GM21423 (cell line): ENCODE results near the gene CEP112.
"Not testable (repeated sequence)": the region's sequence is repeated elsewhere in the genome, so short reads cannot be mapped to it uniquely, and the experiment has no call there.

Experiments used
- ATAC-seq: cut with Tn5 transposase; IDR thresholded peaks from one replicate; pipeline ENCODE4 v1.9.1; 2021; ENCODE audit warnings: mild to moderate bottlenecking, moderate library complexity; ENCODE audit not compliant: unreplicated experiment

CEP112 gene

DNA sequence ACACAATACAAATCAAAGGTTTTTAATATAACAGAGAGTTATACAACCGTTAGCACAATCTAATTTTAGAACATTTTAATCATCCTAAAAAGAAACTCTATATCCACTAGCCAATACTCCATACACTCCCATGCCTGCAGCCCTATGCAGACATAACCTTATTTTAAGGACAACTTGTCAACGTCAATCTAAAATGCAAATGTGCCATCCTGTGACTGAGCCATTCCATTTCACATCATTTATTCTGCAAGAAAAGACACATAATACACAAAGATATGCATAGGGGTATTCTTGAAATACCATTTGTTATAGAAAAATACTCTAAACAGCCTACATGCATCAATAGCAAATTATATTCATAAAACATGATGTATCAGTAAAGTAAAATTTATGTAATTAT lies 106.7 kb downstream of the CEP112 start:
- no peak for ATAC-seq

GRCh38 chr17:66080670-66081069 lies 111.3 kb downstream of the CEP112 start:
- ATAC-seq, result not testable (repeated sequence)

- ATAC-seq, result no peak
Observed at GRCh38 chr17:66076546-66077190, 115.3 kb downstream of the CEP112 start.

DNA sequence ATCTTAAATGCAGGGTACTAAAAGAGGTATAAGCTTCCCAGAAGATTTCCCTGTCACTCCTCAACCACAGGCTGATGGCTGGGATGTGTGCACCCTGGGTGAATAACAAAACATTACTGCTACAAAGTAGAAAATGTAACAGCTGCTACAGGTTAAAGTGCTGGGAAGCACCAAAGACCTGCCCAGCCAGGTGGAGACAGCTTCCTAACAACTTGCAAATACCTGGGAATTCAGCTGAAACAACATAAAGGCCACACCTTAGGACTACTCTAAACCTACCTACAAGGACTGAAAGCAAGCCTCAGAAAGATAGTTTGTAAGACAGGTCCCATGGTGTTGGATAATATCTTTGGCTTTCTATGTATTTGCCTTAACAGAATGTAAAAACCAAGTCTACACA lies 118.5 kb downstream of the CEP112 start:
- no peak for ATAC-seq

GRCh38 chr17:66063686-66064085 lies 128.2 kb downstream of the CEP112 start:
- ATAC-seq, result no peak

DNA sequence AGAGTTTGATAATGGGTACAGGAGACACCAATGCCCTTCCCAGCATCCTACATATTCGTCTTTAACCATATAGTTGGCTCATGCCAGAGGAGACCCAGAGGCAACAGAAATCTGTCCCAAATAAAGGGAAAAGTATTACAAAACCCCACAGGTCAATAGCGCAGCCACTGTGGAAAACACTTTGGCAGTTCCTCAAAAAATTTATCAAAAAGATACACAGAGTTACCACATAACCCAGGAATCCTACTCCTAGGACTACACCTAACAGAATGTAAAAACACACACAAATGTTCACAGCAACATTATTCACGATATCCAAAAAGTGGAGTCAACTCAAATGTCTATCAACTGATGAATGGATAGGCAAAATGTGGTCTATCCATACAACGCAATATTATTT lies 135.8 kb downstream of the CEP112 start:
- ATAC-seq, result no peak

- ATAC-seq, result no peak
Observed at GRCh38 chr17:66054242-66054641, 137.7 kb downstream of the CEP112 start.

DNA sequence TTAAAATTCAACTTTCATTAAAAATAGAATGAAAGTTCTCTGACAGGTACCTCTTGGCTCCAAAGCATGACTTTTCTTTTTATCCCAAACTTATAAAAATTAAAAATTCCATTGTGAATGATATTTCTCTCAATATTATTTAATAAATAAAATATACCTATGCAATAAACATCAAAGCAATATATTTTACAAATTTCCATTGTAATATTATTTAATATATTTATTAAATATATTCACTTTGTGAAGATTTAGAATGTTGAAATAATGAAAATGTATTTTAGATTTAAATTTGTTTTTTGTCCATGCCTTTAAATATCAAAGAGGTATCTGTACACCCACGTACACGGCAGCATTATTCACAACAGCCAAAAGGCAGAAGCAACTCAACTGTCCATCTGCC lies 147.8 kb downstream of the CEP112 start:
- no peak for ATAC-seq

- ATAC-seq, result no peak
Observed at GRCh38 chr17:66043419-66043818, 148.5 kb downstream of the CEP112 start.

DNA sequence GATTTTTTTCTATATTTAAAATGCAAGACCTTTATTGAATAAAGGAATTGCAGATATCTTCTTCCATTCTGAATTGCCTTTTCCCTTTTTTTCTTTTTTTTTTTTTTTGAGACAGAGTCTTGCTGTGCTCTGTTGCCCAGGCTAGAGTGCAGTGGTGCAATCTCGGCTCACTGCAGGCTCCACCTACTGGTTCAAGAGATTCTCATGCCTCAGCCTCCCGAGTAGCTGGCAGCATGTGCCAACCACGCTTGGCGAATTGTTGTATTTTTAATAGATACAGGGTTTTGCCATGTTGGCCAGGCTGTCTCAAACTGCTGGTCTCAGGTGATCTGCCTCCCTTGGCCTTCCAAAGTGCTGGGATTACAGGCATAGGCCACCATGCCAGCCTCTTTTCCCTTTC lies 151.5 kb downstream of the CEP112 start:
- ATAC-seq, result no peak

- ATAC-seq, result no peak
Observed at GRCh38 chr17:66038125-66038524, 153.8 kb downstream of the CEP112 start.

GRCh38 chr17:66037221-66037620 lies 154.7 kb downstream of the CEP112 start:
- ATAC-seq, result no peak

DNA sequence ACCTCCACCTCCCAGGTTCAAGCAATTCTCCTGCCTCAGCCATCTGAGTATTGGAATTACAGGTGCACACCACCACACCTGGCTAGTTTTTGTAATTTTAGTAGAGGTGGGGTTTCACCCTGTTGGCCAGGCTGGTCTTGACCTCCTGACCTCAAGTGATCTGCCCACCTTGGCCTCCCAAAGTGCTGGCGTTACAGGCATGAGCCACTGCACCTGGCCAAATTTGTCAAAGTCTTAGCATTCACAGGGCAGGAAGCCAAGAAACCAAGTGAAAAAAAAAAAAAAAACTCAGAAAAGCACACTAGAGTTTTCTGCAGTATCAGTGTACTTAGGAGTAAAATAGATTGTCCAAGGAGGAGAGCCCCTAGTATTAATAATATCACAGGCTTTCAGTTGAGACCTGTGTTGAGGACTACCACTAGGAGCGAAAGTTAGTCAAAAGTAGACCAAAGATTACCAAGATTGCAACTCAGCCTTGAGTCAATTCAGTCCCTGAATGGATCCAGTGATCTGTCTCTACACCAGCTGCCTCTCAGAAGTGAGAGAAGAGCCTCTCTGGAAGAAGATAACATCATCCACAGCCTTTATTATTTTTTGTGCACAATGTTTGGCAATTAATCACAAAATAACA lies 159.7 kb downstream of the CEP112 start:
- no peak for ATAC-seq

GRCh38 chr17:66025551-66025950 lies 166.4 kb downstream of the CEP112 start:
- no peak for ATAC-seq

DNA sequence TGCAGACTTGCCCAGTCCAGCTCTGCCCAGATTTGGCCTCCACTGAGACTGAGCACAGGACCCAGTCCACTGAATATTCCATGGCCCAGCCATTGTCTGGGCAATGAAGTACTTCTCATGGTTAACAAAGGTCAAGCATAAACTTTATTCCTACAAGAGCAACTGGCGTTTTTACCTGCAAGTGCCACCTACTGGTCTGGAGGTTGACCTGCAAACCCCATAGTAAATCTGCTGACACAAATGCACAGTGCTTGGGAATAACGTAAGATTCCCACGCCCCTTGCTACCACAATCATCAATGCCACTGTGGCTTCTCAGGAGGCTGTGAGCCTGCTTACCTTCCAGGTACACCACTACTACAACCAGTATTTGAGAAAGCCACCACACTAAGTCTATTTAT lies 170.2 kb downstream of the CEP112 start:
- ATAC-seq, result no peak

GRCh38 chr17:66018786-66019185 lies 173.1 kb downstream of the CEP112 start:
- no peak for ATAC-seq

GRCh38 chr17:66016231-66016630 lies 175.7 kb downstream of the CEP112 start:
- ATAC-seq, result no peak

DNA sequence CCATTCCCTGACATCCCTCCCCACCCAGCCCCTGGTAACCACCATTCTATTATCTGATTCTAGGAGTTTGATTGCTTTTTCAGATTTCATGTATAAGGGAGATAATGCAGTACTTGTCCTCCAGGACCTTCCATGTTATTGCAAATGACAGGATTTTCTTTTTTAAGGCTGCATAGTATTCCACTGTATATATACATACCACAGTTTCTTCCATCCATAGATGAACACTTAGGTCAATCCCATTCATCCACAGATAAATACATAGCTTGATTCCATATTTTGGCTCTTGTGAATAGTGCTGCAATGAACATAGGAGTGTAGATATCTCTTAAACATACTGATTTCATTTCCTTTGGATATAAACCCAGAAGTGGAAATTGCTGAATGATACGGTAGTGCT lies 183.3 kb downstream of the CEP112 start:
- ATAC-seq, result no peak

GRCh38 chr17:66006654-66007053 lies 185.3 kb downstream of the CEP112 start:
- no peak for ATAC-seq

DNA sequence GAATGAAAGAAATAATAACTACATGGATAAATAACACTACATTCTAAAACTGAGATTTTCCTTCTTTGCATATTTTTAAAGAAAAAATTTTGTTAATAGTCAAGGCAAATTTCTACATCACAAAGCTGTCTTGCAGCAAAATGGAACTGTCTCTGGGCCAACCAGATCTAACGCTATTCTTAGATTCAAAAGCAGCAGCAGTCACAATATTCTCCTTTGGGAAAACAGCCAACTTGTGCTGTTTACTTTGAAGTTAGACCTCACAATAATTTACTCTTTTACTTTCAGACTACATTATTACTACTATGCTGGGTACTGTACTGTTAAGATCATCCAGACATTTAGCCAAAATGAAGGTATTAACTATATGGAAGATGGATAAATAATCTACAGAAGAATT lies 189.1 kb downstream of the CEP112 start:
- no peak for ATAC-seq

DNA sequence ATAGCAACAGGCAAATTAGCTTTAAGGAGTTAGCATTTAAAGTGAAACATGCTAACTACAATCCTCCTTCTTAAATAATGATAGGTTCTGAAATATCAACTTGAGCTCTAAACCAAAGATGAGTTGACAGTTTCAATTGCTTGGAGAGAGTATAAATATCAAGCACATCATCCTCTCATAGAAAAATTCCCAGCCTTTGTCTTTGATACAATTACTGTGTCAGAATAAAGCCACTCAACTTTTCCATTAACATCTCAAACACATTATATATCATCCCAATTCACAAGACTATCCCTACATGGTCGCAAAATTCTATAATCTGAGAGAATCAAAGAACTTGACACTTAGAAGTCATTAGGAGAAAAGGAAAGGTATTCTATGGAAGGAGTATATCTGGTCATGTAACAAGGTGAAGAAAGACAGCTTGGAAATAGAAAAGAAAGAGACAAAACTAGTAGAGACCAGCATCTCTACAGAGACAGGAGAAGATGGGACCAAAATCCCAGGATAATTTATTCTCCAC lies 189.8 kb downstream of the CEP112 start:
- ATAC-seq, result no peak

GRCh38 chr17:66000216-66000615 lies 191.7 kb downstream of the CEP112 start:
- no peak for ATAC-seq

GRCh38 chr17:65998675-65999074 lies 193.3 kb downstream of the CEP112 start:
- no peak for ATAC-seq
